Breast epithelium (tissue), 3 donors: ENCODE measurements around the gene SLAIN2.

ENCODE experiments used
- CTCF ChIP-seq, 3 donors: fragments of 450-650 bp; IDR thresholded peaks; one replicate each; pipeline ENCODE4 v1.5.1; 2016 to 2017; ENCODE audit warnings: antibody characterized with exemption in 3 of 3, mild to moderate bottlenecking in 3 of 3, moderate library complexity in 3 of 3
- POLR2A ChIP-seq: fragments of 450-650 bp; IDR thresholded peaks from one replicate; pipeline ENCODE4 v1.6.1; 2016; ENCODE audit warnings: antibody characterized with exemption, mild to moderate bottlenecking, moderate library complexity

- TF ChIP-seq CTCF (IDR thresholded peaks at IDR 0.05) = no peak
- TF ChIP-seq POLR2A = no peak
Measured at GRCh38 chr4:48343551-48343950, 2.2 kb downstream of the SLAIN2 start.
